Purkinje cell (primary cell): ENCODE results near the gene ZNF587. TPM values are rescaled to one million over a fixed set of nuclear protein-coding genes. Genes with fewer than 3 reads are reported as not detected.

Source experiments
- polyA plus RNA-seq: library from polyadenylated mRNA; unstranded; fragments of >200 nt; fragmentation: Nextera tagmentation; gene quantifications from 2 replicates; pipeline ENCODE4 v1.2.1, GENCODE V29; 2014

ZNF587 gene
- 9.4 and 10.9 TPM in 2 replicates for polyA plus RNA-seq

DNA sequence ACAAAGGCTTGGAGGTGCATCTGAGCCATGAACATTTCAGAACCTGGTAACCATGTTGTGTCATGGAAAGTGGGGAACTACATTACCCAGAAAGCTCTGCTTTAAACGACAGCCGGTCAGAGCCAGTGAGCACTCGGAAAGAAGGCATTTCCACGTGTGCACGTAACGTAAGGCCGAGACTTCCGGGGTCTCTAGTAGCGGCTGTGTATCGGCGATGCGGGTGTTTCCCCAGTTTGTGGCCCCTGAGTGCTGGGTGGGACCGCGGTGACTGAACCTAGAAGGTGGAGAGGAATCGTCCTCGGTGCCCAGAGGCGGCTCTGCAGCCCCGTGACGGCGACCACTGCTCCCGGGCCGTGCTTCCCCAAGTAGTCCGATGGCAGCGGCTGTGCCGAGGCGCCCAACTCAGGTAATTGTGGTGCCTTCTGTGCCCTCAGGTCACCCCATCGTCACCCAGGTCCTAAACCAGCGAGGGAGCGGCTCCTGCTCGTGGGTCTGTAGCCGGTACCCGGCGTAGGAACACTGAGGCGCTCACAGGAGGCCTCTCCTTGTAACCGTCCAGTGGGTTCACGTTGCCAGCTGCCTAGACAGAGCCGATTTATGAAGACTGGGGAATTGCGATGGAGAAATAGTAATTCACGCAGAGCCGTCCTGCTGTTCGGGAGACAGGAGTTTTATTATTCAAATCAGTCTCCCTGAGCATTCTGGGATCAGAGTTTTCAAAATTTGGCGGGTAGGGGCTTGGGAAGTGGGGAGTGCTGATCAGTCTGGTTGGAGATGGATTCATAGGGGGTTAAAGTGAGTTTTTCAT is at the start of gene ZNF587:
Gene ZNF587, plus strand, starts transcription at position 194 of the 808 bp plus-strand sequence. Its CDS starts 180 bp downstream, at position 374.

DNA sequence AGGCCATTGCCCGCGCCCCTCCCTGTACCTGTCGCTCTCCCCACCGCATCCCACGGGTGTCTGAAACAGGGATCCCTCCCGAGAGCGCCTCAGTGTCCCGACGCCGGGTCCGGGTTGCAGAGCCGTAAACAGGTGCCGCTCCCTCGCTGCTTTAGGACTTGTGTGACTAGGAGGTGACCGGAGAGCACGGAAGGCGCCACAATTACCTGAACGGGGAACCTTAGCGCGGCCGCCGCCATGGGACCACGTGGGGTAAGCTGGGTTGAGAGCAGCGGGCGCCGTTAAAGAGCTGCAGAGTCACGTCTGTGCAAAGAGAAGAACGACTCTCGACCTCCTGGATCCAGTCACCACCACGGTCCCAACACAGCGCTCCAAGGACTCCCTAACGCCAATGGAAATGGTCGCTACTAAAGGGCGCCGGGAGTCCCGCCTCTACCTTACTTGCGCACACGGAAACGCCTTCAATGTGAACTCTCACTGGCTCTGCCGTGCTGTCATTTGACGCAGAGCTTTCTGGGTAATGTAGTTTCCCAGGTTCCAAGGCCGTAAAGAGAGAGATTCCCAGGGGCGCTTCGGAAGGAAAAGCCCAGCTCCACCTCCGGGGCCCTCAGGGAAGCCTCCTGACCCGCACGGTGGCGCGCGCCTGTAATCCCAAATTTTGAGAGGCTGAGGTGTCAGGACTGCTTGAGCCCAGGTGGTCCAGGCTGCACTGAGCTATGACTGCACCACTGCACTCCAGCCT is 35.0 kb upstream of the ZNF587 start, which contains the start of gene ZNF552:
Gene ZNF552, minus strand, starts transcription at position 409 of the 742 bp plus-strand sequence. Its CDS starts 170 bp downstream, at position 239.

DNA sequence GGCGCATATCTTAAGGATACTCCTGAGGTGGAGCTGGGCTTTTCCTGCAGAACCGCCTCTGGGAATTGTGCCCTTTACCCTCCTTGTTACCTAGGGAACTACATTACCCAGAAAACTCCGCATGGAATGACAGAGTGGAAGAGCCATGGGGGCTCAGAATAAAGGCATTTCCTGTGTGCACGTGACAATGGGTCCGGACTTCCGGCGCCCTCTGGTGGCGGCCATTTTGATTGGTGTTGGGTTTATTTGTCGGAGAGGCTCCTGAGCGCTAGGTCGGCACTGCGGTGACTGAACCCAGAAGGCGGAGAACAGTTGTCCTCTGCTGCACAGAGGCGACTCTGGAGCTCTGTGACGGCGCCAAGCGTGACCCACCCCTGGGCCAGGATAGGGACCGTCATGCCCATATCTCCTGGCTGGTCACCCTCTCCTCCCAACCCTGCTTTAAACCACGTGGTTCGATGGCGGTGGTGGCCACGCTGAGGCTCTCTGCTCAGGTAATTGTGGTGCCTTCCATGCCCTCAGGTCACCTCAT is 19.5 kb upstream of the ZNF587 start, which contains the start of gene ZNF587B:
Gene ZNF587B, plus strand, starts transcription at position 229 of the 532 bp plus-strand sequence. Its CDS starts 230 bp downstream, at position 459.

DNA sequence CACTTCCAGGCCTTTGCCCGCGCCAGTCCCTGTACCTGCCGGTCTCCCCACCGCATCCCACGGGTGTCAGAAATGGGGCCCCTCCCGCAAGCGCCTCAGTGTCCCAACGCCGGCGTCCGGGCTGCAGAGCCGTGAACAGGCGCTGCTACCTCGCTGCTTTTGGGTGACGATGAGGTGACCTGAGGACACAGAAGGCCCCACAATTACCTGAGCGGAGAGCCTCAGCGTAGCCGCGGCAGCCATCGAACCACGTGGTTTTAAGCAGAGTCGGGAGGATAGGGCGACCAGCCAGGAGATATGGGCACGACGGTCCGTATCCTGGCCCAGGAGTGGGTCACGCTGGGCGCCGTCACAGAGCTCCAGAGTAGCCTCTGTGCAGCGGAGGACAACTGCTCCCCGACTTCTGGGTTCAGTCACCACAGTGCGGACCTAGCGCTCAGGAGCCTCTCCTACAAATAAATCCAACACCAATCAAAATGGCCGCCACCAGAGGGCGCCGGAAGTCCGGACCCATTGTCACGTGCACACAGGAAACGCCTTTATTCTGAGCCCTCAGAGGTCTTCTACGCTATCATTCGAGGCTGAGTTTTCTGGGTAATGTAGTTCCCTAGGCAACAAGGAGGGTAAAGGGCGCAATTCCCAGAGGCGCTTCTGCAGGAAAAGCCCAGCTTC is 39.0 kb downstream of the ZNF587 start, which contains the start of gene ZNF814:
Gene ZNF814, minus strand, starts transcription at position 478 of the 672 bp plus-strand sequence. Its CDS starts 235 bp downstream, at position 243.

Other genes with a start within 250 kb of the ZNF587 start
- 5.2 and 5.9 TPM in 2 replicates for gene ZNF530, start 250.0 kb upstream of the ZNF587 start, polyA plus RNA-seq
- 5.3 and 6.1 TPM in 2 replicates for gene ZNF134, start 235.6 kb upstream of the ZNF587 start, polyA plus RNA-seq
- gene ZNF211, start 216.7 kb upstream of the ZNF587 start, polyA plus RNA-seq = 2.0 and 4.7 TPM in 2 replicates
- not detected in 2 replicates for gene ZSCAN4, start 180.9 kb upstream of the ZNF587 start, polyA plus RNA-seq
- gene ZNF551, start 167.9 kb upstream of the ZNF587 start, polyA plus RNA-seq = 1.3 and 1.6 TPM in 2 replicates
- 1.8 and 3.3 TPM in 2 replicates for gene ZNF154, start 140.7 kb upstream of the ZNF587 start, polyA plus RNA-seq
- 3.8 and 9.9 TPM in 2 replicates for gene ZNF671, start 122.2 kb upstream of the ZNF587 start, polyA plus RNA-seq
- gene ZNF776, start 103.0 kb upstream of the ZNF587 start, polyA plus RNA-seq = 2.2 and 2.5 TPM in 2 replicates
- 1.1 and 3.2 TPM in 2 replicates for gene ZNF586, start 80.2 kb upstream of the ZNF587 start, polyA plus RNA-seq
- gene ZNF552, start 34.9 kb upstream of the ZNF587 start, polyA plus RNA-seq = 2.5 and 2.6 TPM in 2 replicates
- 2.7 TPM in 1 of 2 replicates, not detected in the other for gene ZNF587B, start 19.6 kb upstream of the ZNF587 start, polyA plus RNA-seq
- 44.4 and 50.3 TPM in 2 replicates for gene ZNF814, start 39.2 kb downstream of the ZNF587 start, polyA plus RNA-seq
- 1.8 and 4.3 TPM in 2 replicates for gene ZNF417, start 66.7 kb downstream of the ZNF587 start, polyA plus RNA-seq
- gene ZNF418, start 85.5 kb downstream of the ZNF587 start, polyA plus RNA-seq = 1.4 and 3.7 TPM in 2 replicates
- 1.2 and 3.0 TPM in 2 replicates for gene ZNF256, start 97.8 kb downstream of the ZNF587 start, polyA plus RNA-seq
- 0.45 TPM in 1 of 2 replicates, not detected in the other for gene C19orf18, start 124.7 kb downstream of the ZNF587 start, polyA plus RNA-seq
- gene ZNF606, start 153.0 kb downstream of the ZNF587 start, polyA plus RNA-seq = 5.3 and 13.3 TPM in 2 replicates
- 0.52 TPM in 1 of 2 replicates, not detected in the other for gene ZSCAN1, start 184.2 kb downstream of the ZNF587 start, polyA plus RNA-seq
- gene ZNF135, start 209.4 kb downstream of the ZNF587 start, polyA plus RNA-seq = 5.3 and 5.6 TPM in 2 replicates
- gene ZSCAN18, start 248.4 kb downstream of the ZNF587 start, polyA plus RNA-seq = 24.8 and 26.1 TPM in 2 replicates